NOMO-1 treated with dmso at 0.1 percent for 144 hours (cell line): ENCODE results near the gene ANKRD30B.
"Not testable (repeated sequence)": the region's sequence is repeated elsewhere in the genome, so short reads cannot be mapped to it uniquely, and the experiment has no call there.

ENCODE experiments used
- DNase-seq: peaks from one replicate; lab custom pipeline; 2025; ENCODE audit not compliant: unreplicated experiment; lab: John Stamatoyannopoulos, UW

The ANKRD30B gene

DNA sequence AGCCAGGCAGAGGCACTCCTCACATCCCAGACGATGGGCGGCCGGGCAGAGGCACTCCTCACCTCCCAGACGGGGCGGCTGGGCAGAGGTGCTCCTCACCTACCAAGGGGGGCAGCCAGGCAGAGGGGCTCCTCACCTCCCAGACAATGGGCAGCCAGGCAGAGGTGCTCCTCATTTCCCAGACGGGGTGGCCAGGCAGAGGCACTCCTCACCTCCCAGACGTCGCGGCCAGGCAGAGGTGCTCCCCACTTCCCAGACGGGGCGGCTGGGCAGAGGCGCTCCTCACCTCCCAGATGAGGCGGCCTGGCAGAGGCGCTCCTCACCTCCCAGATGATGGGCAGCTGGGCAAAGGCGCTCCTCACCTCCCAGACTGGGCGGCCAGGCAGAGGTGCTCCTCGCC, 107.7 kb downstream of the ANKRD30B start:
- not testable (repeated sequence) for DNase-seq

DNA sequence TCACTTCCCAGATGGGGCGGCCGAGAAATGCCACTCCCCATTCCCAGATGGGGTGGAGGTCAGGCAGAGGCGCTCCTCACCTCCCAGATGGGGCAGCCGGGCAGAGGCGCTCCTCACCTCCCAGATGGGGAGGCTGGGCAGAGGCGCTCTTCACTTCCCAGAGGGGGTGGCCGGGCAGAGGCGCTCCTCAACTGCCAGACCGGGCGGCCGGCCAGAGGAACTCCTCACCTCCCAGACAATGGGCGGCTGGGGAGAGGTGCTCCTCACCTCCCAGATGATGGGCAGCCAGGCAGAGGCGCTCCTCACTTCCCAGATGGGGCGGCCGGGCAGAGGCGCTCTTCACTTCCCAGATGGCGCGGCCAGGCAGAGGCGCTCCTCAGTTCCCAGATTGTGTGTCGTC, 108.3 kb downstream of the ANKRD30B start:
- not testable (repeated sequence) for DNase-seq

DNA sequence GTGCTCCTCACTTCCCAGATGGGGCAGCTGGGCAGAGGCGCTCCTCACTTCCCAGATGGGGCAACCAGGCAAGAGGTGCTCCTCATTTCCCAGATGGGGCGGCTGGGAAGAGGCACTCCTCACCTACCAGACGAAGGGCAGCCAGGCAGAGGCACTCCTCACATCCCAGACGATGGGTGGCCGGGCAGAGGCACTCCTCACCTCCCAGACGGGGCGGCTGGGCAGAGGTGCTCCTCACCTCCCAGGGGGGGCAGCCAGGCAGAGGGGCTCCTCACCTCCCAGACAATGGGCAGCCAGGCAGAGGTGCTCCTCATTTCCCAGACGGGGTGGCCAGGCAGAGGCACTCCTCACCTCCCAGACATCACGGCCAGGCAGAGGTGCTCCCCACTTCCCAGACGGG, 110.5 kb downstream of the ANKRD30B start:
- DNase-seq, result not testable (repeated sequence)

DNA sequence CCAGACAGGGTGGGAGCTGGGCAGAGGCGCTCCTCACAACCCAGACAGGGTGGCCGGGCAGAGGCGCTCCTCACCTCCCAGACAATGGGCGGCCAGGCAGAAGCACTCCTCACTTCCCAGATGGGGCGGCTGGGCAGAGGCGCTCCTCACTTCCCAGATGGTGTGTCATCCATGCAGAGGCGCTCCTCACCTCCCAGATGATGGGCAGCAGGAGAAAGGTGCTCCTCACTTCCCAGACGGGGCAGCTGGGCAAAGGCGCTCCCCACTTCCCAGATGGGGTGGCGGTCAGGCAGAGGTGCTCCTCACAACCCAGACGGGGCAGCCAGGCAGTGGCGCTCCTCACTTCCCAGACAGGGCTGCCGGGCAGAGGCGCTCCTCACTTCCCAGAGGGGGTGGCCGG, 112.0 kb downstream of the ANKRD30B start:
- not testable (repeated sequence) for DNase-seq

DNA sequence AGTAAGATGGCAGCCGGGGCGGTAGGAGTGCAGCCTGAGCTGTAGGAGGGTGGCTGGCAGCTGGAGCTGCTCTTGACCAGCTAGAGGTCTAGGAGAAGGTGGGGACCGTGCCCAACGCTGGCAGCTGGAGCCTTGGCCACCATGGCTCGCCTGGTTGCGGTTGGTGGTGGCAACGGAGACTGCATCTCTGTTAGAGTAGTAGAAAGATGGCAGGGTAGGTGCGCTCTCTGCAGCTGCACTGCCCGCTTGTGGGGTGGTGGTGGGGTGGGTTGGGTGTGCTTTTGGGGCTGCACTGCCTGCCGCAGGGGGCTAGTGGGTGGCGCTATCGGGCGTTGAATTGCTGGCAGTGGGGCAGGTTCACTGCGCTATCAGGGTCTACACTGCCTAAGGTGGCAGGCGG, 118.5 kb downstream of the ANKRD30B start:
- DNase-seq, result not testable (repeated sequence)

DNA sequence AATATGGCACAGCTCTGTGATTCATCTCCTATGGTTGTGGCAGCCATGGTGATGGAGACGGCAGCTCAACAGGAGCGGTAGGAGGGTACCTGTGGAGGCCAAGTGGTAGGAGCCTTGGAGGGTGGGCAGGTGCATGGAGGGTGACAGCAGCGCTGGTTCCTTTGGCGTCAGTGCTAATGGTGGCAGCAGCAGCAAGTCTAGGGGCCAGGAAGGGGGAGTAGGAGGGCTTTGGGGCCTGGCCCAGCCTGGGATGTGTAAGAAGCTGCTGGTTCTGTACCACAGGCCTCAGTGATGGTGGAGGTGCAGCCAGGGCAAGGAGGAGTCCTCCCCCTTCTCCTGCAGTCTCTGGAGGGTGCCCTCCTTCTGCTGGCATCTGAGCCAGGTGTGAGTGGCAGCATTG, 120.0 kb downstream of the ANKRD30B start:
- DNase-seq, result not testable (repeated sequence)

DNA sequence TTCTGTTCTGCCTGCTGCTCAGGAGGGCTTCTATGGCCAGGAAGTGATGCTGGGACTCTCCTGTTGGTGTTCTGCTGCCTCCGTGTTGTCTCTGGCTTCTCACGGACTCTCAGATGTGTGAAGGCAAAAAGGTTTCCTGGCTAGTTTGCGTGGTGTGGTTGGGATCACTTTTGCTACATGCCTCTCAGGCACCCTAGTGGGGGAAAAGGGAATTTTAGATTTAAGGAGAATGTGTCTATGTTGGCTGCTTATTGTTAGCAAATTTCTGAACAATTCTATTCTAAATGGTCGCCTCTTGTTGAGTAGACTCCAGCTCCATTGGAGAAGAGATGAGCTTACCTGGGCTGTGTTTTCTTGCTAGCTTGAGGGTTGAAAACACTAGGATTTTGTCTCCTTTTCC, 120.9 kb downstream of the ANKRD30B start:
- not testable (repeated sequence) for DNase-seq

DNA sequence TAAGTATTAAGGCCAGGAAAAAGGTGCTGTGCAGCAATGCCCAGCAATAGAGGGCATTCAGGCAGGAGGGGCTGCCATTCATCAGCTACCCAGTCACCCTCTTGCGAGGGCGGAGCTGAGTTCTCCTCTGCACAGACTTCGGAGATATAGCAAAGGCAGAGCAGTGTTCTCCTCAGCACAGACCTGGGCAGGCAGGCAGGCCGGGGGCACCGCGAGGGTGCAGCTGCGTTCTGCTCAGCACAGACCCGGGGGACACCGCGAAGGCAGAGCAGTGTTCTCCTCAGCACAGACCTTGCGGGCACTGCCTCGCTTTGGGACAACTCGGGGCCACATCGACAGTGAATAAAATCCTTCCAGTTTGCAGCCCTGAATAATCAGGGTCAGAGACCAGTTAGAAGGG, 130.9 kb downstream of the ANKRD30B start:
- DNase-seq, result not testable (repeated sequence)

DNA sequence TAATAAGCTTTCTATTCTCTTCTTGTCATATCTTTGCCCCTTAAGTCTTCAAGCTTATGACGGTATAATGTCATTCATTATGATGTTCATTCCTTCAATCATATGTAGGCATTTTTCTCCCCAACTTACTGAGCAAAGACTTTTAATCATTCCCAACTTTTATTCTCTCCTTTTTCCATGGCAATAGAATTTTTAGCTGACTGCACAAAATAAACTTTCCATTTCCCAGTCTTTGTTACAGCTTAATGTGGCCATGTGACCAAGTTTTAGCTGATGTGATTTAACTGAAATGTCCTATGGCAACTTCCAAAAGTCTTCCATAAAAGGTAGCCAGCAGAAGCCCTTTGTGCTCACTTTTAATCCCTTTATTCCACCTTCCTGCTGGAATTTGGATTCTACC, 152.5 kb downstream of the ANKRD30B start:
- no peak for DNase-seq
